ENCODE measurements around the gene NTNG2.
A peak's percentile ranks its signal among the peaks of the same experiment; 100 is the strongest.

The NTNG2 gene

DNA sequence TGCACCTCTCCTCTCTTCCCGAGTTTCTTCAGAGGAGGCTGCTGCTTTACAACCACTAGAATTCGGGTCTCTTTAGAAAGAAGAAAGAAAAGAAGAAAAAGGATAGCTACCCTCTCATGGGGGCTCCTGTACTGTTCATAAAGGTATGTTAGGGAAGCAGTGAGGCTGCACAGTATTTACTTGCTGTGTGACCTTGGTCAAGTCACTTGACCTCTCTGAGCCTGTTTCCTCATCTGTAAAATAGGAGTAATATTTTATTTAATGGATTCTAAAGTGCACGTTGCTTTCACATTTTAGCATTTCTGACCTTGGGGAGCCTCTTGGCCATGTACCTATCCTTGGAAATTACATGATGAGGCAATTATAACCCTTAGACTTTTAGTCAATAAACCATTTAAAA, 104.2 kb downstream of the NTNG2 start:
- Histone ChIP-seq H3K4me1 (ENCODE audit: control insufficient read depth, insufficient read depth, low read length) (no peaks in the 10 kb centered on the region), H3K9me3 (ENCODE audit: control insufficient read depth, insufficient read depth, low read depth, low read length) (no peaks in the 10 kb centered on the region), H3K27ac (ENCODE audit: extremely low read depth, low read depth, low read length) (no peak overlapping the region), H3K36me3 (ENCODE audit: control insufficient read depth in 2 of 2, insufficient read depth in 1 of 2, low read length in 2 of 2) (peaks cover 4 to 86% of the 10 kb centered on the region in 2 experiments; a peak in 2 of 3 replicates), H3K4me3 (ENCODE audit: low read depth, low read length) (no peak overlapping the region)
- CTCF ChIA-PET: interaction anchor here (1.0 kb wide), 1 partner anchor 311 kb away, joined by 4 read pairs; no protein-coding TSS in a partner anchor
- POLR2A ChIA-PET: no interaction called here
- TF ChIP-seq ZNF621 (tag by site-specific recombination; IDR thresholded peaks at IDR 0.05) (no peak), ZNF571 (tag by site-specific recombination; IDR thresholded peaks at IDR 0.05) (no peak), SP7 (tag by site-specific recombination; IDR thresholded peaks at IDR 0.05) (no peak), ZNF335 (tag by site-specific recombination; conservative IDR thresholded peaks at IDR 0.05) (no peak), ZNF768 (tag by site-specific recombination; IDR thresholded peaks at IDR 0.05) (peak; percentile 93), ZNF626 (tag by site-specific recombination; IDR thresholded peaks at IDR 0.05) (no peak), GLI2 (tag by site-specific recombination; IDR thresholded peaks at IDR 0.05; ENCODE audit: borderline replicate concordance, low read depth) (no peak)
- TF ChIP-seq, protein P1, sequence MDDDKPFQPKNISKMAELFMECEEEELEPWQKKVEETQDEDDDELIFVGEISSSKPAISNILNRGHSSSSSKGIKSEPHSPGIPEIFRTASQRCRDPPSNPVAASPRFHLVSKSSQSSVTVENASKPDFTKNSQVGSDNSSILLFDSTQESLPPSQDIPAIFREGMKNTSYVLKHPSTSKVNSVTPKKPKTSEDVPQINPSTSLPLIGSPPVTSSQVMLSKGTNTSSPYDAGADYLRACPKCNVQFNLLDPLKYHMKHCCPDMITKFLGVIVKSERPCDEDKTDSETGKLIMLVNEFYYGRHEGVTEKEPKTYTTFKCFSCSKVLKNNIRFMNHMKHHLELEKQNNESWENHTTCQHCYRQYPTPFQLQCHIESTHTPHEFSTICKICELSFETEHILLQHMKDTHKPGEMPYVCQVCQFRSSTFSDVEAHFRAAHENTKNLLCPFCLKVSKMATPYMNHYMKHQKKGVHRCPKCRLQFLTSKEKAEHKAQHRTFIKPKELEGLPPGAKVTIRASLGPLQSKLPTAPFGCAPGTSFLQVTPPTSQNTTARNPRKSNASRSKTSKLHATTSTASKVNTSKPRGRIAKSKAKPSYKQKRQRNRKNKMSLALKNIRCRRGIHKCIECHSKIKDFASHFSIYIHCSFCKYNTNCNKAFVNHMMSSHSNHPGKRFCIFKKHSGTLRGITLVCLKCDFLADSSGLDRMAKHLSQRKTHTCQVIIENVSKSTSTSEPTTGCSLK (tag by site-specific recombination; IDR thresholded peaks at IDR 0.05): no peak

DNA sequence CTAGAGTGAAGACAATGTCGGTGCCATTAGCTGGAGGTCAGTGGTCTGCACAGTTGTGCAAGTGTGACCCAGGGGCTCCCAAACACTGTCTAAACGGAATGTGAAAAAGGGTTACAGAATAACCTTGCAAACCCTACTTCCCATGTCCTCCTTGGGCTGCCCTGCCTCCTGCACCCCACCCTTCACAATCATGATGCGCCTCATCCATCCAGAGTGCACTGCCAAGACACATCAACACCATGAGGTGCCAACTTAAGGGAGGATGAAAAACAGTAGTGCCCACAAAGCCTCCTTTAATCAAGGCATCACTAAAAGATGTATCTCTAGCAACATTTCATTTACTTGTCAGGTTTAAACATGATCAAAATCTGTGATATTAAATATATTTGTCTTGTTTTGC, 105.8 kb downstream of the NTNG2 start:
- Histone ChIP-seq H3K4me1 (ENCODE audit: control insufficient read depth, insufficient read depth, low read length) (no peaks in the 10 kb centered on the region), H3K27ac (ENCODE audit: extremely low read depth, low read depth, low read length) (no peak overlapping the region), H3K4me3 (ENCODE audit: low read depth, low read length) (no peak overlapping the region), H3K9me3 (ENCODE audit: control insufficient read depth, insufficient read depth, low read depth, low read length) (no peaks in the 10 kb centered on the region), H3K36me3 (ENCODE audit: control insufficient read depth in 2 of 2, insufficient read depth in 1 of 2, low read length in 2 of 2) (peaks cover 11 to 88% of the 10 kb centered on the region in 2 experiments)
- TF ChIP-seq ZNF155 (tag by site-specific recombination; IDR thresholded peaks at IDR 0.05): no peak
- no peak for TF ChIP-seq ZNF202 (tag by site-specific recombination; IDR thresholded peaks at IDR 0.05; ENCODE audit: borderline replicate concordance)
- TF ChIP-seq OSR2 (tag by site-specific recombination; IDR thresholded peaks at IDR 0.05): no peak
- no peak for TF ChIP-seq SP2 (tag by site-specific recombination; IDR thresholded peaks at IDR 0.05)
- TF ChIP-seq ZNF548 (tag by site-specific recombination; IDR thresholded peaks at IDR 0.05): no peak
- no peak for TF ChIP-seq ZNF561 (tag by site-specific recombination; IDR thresholded peaks at IDR 0.05; ENCODE audit: borderline replicate concordance)
- no peak for TF ChIP-seq ZNF704 (tag by site-specific recombination; IDR thresholded peaks at IDR 0.05)
- TF ChIP-seq ZNF266 (tag by site-specific recombination; IDR thresholded peaks at IDR 0.05; ENCODE audit: low read depth): no peak
- TF ChIP-seq ZNF184 (tag by site-specific recombination; IDR thresholded peaks at IDR 0.05): no peak
- TF ChIP-seq, protein P2, sequence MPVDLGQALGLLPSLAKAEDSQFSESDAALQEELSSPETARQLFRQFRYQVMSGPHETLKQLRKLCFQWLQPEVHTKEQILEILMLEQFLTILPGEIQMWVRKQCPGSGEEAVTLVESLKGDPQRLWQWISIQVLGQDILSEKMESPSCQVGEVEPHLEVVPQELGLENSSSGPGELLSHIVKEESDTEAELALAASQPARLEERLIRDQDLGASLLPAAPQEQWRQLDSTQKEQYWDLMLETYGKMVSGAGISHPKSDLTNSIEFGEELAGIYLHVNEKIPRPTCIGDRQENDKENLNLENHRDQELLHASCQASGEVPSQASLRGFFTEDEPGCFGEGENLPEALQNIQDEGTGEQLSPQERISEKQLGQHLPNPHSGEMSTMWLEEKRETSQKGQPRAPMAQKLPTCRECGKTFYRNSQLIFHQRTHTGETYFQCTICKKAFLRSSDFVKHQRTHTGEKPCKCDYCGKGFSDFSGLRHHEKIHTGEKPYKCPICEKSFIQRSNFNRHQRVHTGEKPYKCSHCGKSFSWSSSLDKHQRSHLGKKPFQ (tag by site-specific recombination; IDR thresholded peaks at IDR 0.05): no peak
- TF ChIP-seq, protein P3, sequence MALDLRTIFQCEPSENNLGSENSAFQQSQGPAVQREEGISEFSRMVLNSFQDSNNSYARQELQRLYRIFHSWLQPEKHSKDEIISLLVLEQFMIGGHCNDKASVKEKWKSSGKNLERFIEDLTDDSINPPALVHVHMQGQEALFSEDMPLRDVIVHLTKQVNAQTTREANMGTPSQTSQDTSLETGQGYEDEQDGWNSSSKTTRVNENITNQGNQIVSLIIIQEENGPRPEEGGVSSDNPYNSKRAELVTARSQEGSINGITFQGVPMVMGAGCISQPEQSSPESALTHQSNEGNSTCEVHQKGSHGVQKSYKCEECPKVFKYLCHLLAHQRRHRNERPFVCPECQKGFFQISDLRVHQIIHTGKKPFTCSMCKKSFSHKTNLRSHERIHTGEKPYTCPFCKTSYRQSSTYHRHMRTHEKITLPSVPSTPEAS (tag by site-specific recombination; IDR thresholded peaks at IDR 0.05): no peak
- TF ChIP-seq ZNF558 (tag by site-specific recombination; IDR thresholded peaks at IDR 0.05): no peak
- ChIA-PET POLR2A (no interaction called here), CTCF (interaction anchor here (0.7 to 3.0 kb wide), 17 partner anchors 8 to 513 kb away, joined by 3 to 82 read pairs (median 9); no protein-coding TSS in a partner anchor)
